ENCODE results near the gene SLC6A3.

SLC6A3 gene

GRCh38 chr5:1409381-1410110 lies 35.7 kb downstream of the SLC6A3 start:
- peak; percentile 62 for DNase-seq (ENCODE audit: low spot score)
- in situ Hi-C loops (cut with MboI; ENCODE audit: low pct_unique_long_range_greater_than_20kb, low sequenced_read_pairs, unreplicated experiment), result no loop called here
- no peak for TF ChIP-seq CTCF (IDR thresholded peaks at IDR 0.05; ENCODE audit: extremely low read depth, insufficient read depth, missing control alignments)

DNA sequence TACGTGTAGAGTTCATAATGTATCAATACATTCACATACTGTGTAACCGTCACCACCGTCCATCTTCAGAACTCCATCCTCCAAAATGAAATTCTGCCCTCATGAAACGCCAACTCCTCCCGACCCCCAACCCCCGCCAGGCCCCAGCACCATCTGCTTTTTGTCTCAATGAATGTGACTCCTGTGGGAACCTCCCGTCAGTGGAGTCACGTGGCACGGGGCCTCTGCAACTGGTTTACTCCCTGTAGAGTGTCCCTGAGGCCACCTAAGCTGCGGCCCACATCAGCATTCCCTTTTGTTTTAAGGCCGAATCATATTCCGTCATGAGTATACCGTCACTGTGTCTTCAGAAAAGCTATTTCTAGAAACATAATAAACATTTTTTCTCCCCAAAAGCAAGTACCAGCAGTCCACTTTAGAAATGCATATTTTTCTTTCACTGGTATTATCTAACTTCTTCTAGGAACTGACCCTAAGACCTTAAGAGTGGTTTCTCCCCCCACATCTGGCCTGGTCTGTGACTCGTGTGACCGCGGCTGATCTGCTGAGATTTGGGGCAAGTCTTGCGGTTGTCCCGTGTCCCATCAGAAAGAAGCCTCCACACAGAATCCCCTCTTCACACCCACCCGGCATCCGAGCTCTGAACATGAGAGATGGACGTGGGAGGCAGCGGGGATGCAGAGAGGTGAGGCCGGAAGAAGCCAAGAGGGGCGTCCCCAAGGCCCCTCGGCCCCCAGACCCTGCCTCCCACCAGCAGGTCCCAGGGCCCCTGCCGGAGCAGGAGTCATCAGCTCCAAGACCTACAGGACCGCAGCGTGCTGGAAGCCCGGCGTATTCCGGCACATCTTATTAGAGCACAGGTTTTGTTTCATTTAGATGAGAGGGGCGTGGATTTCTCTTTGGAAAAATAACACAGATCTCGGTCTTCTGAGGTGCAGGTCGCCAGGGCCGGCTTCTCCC lies 38.3 kb downstream of the SLC6A3 start:
- no peak for TF ChIP-seq CTCF (IDR thresholded peaks at IDR 0.05; ENCODE audit: extremely low read depth, insufficient read depth, missing control alignments)
- no peak for DNase-seq (ENCODE audit: low spot score)
- in situ Hi-C loops (cut with MboI; ENCODE audit: low pct_unique_long_range_greater_than_20kb, low sequenced_read_pairs, unreplicated experiment), result no loop called here

- DNase-seq (ENCODE audit: low spot score), result no peak
- in situ Hi-C loops (cut with MboI; ENCODE audit: low pct_unique_long_range_greater_than_20kb, low sequenced_read_pairs, unreplicated experiment), result no loop called here
- no peak for TF ChIP-seq CTCF (IDR thresholded peaks at IDR 0.05; ENCODE audit: extremely low read depth, insufficient read depth, missing control alignments)
These were observed 39.4 kb downstream of the SLC6A3 start for GRCh38 chr5:1405539-1406530.

- no peak for TF ChIP-seq CTCF (IDR thresholded peaks at IDR 0.05; ENCODE audit: extremely low read depth, insufficient read depth, missing control alignments)
- DNase-seq (ENCODE audit: low spot score), result no peak
- in situ Hi-C loops (cut with MboI; ENCODE audit: low pct_unique_long_range_greater_than_20kb, low sequenced_read_pairs, unreplicated experiment), result no loop called here
These were observed 40.1 kb downstream of the SLC6A3 start for GRCh38 chr5:1405121-1405520.

DNA sequence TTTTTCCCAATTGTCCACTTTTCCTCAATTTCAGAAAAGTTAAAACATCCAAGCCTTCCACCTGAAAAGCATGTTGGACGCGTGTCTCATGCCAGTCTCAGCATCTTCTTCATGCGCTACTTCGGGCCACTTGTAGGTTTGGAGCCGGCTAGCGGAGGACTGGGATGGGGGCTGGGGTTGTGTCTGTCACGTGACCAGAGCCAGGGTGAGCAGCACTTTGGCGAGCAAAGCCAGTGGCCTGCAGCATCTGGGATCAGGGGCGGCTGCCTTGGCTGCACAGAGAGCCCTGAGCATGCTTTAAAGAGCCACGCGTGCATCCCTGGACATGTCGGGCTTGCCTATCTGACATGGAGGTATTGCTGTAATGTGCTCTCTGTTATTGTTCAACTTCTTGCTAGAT lies 41.2 kb downstream of the SLC6A3 start:
- in situ Hi-C loops (cut with MboI; ENCODE audit: low pct_unique_long_range_greater_than_20kb, low sequenced_read_pairs, unreplicated experiment), result no loop called here
- no peak for DNase-seq (ENCODE audit: low spot score)
- no peak for TF ChIP-seq CTCF (IDR thresholded peaks at IDR 0.05; ENCODE audit: extremely low read depth, insufficient read depth, missing control alignments)
